ENCODE measurements around the gene CNOT11. TPM values are rescaled to one million over a fixed set of nuclear protein-coding genes. Genes with fewer than 3 reads are reported as not detected.

Gene CNOT11
- total RNA-seq, 1 experiment from 2014 or later, result 60.6 TPM

DNA sequence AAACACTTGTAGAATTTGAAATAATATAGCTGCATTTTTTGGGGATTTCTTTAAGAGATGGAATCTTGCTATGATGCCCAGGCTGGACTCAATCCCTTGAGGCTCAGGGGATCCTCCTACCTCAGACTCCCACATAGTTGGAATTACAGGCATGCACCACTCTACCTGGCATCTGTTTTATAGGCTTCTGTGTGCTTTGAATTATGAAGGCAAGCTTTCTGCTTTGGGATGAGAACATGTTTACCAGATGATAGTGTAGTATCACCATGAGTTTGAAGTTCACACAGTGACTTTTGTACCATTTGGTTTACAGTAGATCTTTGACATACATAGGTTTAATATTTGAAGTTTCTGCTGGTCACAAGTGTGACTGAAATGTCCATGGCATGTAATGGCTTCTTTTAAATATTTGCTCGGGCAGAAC, 10.7 kb downstream of the CNOT11 start:
- DNase-seq, result no peak
- Histone ChIP-seq H3K9me2 (ENCODE audit: insufficient read depth) (no peaks in the 10 kb centered on the region), H3F3A (ENCODE audit: insufficient read depth, low read depth) (peaks cover 52% of the 10 kb centered on the region), H4K20me1 (ENCODE audit: insufficient read depth) (peaks cover 33% of the 10 kb centered on the region; the same call in 1 of the 2 replicates), H2AFZ (no peak overlapping the region), H3K9me3 (ENCODE audit: insufficient read depth, low read depth) (no peaks in the 10 kb centered on the region), H3K27me3 (ENCODE audit: insufficient read depth, low read depth) (no peaks in the 10 kb centered on the region), H3K4me2 (no peak overlapping the region), H3K27ac (no peak overlapping the region; the same call in 1 of the 2 replicates), H3K79me2 (ENCODE audit: low read depth) (peaks cover 30% of the 10 kb centered on the region), H3K4me1 (replicated peaks; ENCODE audit: insufficient read depth) (peaks cover 14% of the 10 kb centered on the region), H3K36me3 (ENCODE audit: low read depth) (peaks cover 56% of the 10 kb centered on the region), H3K4me3 (no peak overlapping the region)
- CTCF ChIA-PET, result no interaction called here
- intact Hi-C loops (cut with micrococcal nuclease; ENCODE audit: unreplicated experiment), result loop anchor here (10.0 kb wide), 1 partner anchor 1181 kb away; no protein-coding TSS in a partner anchor
- BruUV-seq (replicated peaks), result no TSS peak
- POLR2A ChIA-PET (ENCODE audit: unreplicated experiment), result no interaction called here
- TF ChIP-seq, protein P1, sequence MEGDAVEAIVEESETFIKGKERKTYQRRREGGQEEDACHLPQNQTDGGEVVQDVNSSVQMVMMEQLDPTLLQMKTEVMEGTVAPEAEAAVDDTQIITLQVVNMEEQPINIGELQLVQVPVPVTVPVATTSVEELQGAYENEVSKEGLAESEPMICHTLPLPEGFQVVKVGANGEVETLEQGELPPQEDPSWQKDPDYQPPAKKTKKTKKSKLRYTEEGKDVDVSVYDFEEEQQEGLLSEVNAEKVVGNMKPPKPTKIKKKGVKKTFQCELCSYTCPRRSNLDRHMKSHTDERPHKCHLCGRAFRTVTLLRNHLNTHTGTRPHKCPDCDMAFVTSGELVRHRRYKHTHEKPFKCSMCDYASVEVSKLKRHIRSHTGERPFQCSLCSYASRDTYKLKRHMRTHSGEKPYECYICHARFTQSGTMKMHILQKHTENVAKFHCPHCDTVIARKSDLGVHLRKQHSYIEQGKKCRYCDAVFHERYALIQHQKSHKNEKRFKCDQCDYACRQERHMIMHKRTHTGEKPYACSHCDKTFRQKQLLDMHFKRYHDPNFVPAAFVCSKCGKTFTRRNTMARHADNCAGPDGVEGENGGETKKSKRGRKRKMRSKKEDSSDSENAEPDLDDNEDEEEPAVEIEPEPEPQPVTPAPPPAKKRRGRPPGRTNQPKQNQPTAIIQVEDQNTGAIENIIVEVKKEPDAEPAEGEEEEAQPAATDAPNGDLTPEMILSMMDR (conservative IDR thresholded peaks at IDR 0.05), result no peak
- no peak for TF ChIP-seq EZH2 (IDR thresholded peaks at IDR 0.05; ENCODE audit: low read depth)

DNA sequence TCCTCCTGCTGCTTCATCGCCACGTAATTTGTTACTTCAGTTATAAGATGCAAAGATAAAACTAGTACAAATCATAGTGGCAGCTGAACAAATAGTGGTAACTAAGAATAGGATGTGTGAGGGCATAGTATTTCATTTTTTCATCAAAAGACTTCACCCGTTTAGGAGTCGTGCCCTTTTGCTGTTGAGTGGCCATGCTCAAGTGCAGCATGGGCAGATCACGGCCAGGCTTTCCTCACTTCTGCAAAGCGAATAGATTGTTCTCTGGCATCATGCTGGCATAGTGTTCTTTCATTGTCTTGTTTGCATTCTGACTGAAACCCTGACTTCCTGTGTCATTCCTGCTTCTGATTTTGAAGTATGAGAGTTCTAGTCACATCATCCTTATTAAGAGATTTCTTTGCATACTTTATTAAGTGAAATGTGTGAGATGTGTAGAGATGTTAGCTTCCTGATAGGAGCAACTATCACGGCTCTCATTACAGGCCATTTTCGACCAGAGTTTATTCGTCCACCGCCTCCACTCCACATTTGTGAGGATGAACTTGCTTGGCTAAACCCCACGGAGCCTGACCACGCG, 11.8 kb downstream of the CNOT11 start:
- peaks cover 53% of the 10 kb centered on the region for H3F3A ChIP-seq (ENCODE audit: insufficient read depth, low read depth)
- TF ChIP-seq, protein P1 (conservative IDR thresholded peaks at IDR 0.05), result no peak
- no peak for TF ChIP-seq EZH2 (IDR thresholded peaks at IDR 0.05; ENCODE audit: low read depth)
- H3K27me3 ChIP-seq (ENCODE audit: insufficient read depth, low read depth), result no peaks in the 10 kb centered on the region
- intact Hi-C loops (cut with micrococcal nuclease; ENCODE audit: unreplicated experiment), result loop anchor here (10.0 kb wide), 1 partner anchor 1180 kb away; no protein-coding TSS in a partner anchor
- BruUV-seq (replicated peaks), result no TSS peak
- H3K79me2 ChIP-seq (ENCODE audit: low read depth), result peaks cover 19% of the 10 kb centered on the region
- peaks cover 23% of the 10 kb centered on the region; the same call in 1 of the 2 replicates for H4K20me1 ChIP-seq (ENCODE audit: insufficient read depth)
- H3K4me1 ChIP-seq (replicated peaks; ENCODE audit: insufficient read depth), result peaks cover 14% of the 10 kb centered on the region
- H3K9me3 ChIP-seq (ENCODE audit: insufficient read depth, low read depth), result no peaks in the 10 kb centered on the region
- H3K4me3 ChIP-seq, result no peak overlapping the region
- no peak overlapping the region for H3K4me2 ChIP-seq
- no peaks in the 10 kb centered on the region for H3K9me2 ChIP-seq (ENCODE audit: insufficient read depth)
- CTCF ChIA-PET, result no interaction called here
- H3K27ac ChIP-seq, result no peak overlapping the region
- peaks cover 56% of the 10 kb centered on the region for H3K36me3 ChIP-seq (ENCODE audit: low read depth)
- no peak for DNase-seq
- no peak overlapping the region for H2AFZ ChIP-seq
- POLR2A ChIA-PET (ENCODE audit: unreplicated experiment), result interaction anchor here (0.6 kb wide), 1 partner anchor 9 kb away, joined by 10 read pairs; no protein-coding TSS in a partner anchor

DNA sequence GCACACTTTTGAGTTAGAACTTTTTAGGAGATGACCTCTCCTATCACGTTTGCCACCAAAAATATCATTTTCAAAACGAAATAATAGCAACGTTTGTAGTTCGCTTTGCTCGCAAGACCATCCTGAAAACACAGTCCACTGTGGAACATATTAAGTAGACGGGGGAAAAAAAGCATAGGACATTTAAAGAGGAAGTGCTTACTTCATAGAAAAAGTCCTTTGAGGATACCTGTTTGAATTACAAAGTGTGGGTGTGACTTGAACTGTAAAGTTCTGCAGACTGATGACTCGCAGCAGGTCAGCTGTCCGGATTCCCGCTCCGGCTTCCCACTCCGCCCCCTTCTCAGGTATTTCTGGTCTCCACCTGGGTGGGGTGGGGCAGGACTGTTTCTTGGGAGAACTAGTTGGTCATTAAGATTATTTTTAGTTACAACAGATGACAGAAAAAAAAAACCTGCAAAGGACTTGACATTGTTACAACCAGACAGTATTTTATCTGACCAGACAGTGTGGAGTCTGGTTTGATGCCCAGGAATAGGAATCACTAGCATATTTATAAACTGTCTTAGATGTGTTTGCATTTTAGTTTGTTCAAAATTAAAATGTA, 13.3 kb downstream of the CNOT11 start:
- DNase-seq, result peak; percentile 72 to 80
- peak overlapping the region; percentile 26; the same call in 1 of the 2 replicates for H3K4me2 ChIP-seq
- intact Hi-C loops (cut with micrococcal nuclease; ENCODE audit: unreplicated experiment), result loop anchor here (10.0 kb wide), 1 partner anchor 1179 kb away; no protein-coding TSS in a partner anchor
- H2AFZ ChIP-seq, result no peak overlapping the region
- H3K4me3 ChIP-seq, result no peak overlapping the region
- peaks cover 8% of the 10 kb centered on the region; the same call in 1 of the 2 replicates for H3K79me2 ChIP-seq (ENCODE audit: low read depth)
- TF ChIP-seq, protein P1 (conservative IDR thresholded peaks at IDR 0.05), result no peak
- no peak for TF ChIP-seq EZH2 (IDR thresholded peaks at IDR 0.05; ENCODE audit: low read depth)
- peaks cover 66% of the 10 kb centered on the region for H3F3A ChIP-seq (ENCODE audit: insufficient read depth, low read depth)
- BruUV-seq (replicated peaks), result no TSS peak
- H3K9me3 ChIP-seq (ENCODE audit: insufficient read depth, low read depth), result no peaks in the 10 kb centered on the region
- peaks cover 14% of the 10 kb centered on the region for H3K4me1 ChIP-seq (replicated peaks; ENCODE audit: insufficient read depth)
- peaks cover 21% of the 10 kb centered on the region; the same call in 1 of the 2 replicates for H4K20me1 ChIP-seq (ENCODE audit: insufficient read depth)
- ChIA-PET CTCF (no interaction called here), POLR2A (ENCODE audit: unreplicated experiment) (interaction anchor here (0.7 to 1.0 kb wide), 3 partner anchors 29 to 65 kb away, joined by 6 to 7 read pairs (median 7); partner anchors contain the start of gene RNF149)
- no peaks in the 10 kb centered on the region for H3K9me2 ChIP-seq (ENCODE audit: insufficient read depth)
- H3K27ac ChIP-seq, result peak overlapping the region; percentile 48
- H3K27me3 ChIP-seq (ENCODE audit: insufficient read depth, low read depth), result no peaks in the 10 kb centered on the region
- peaks cover 60% of the 10 kb centered on the region for H3K36me3 ChIP-seq (ENCODE audit: low read depth)
